WTC11 (cell line): ENCODE results near the gene SPATA17.

ENCODE experiments used
- CREB1 ChIP-seq: sonication (generic); formaldehyde crosslinking; IDR thresholded peaks from 2 replicates; pipeline ENCODE4 v1.8.0; 2023; ENCODE audit warnings: mild to moderate bottlenecking, missing genetic modification reagents
- CTCF ChIP-seq: fragments of 200-600 bp; IDR thresholded peaks from 2 replicates; pipeline ENCODE4 v1.8.0; 2022; ENCODE audit warnings: antibody characterized with exemption
- GTF2I ChIP-seq: fragments of 250-450 bp; sonication (Bioruptor Pico); conservative IDR thresholded peaks from 2 replicates; pipeline ENCODE4 v1.4.0; 2021; ENCODE audit warnings: mild to moderate bottlenecking
- NR2C2 ChIP-seq: sonication (generic); formaldehyde crosslinking; IDR thresholded peaks from 2 replicates; pipeline ENCODE4 v1.8.0; 2022; ENCODE audit warnings: mild to moderate bottlenecking, missing genetic modification reagents
- TEAD4 ChIP-seq: sonication (generic); formaldehyde crosslinking; IDR thresholded peaks from 2 replicates; pipeline ENCODE4 v1.8.0; 2022; ENCODE audit warnings: mild to moderate bottlenecking, missing genetic modification reagents
- TF ChIP-seq, protein P1 (sequence below): sonication (generic); formaldehyde crosslinking; IDR thresholded peaks from 2 replicates; pipeline ENCODE4 v1.8.0; 2022; ENCODE audit warnings: mild to moderate bottlenecking, missing genetic modification reagents

GRCh38 chr1:217781056-217781455 lies 149.9 kb downstream of the SPATA17 start:
- no peak for TF ChIP-seq GTF2I (CRISPR knock-in tag)
- TF ChIP-seq CTCF = no peak
- TF ChIP-seq, protein P1, sequence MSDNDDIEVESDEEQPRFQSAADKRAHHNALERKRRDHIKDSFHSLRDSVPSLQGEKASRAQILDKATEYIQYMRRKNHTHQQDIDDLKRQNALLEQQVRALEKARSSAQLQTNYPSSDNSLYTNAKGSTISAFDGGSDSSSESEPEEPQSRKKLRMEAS (CRISPR knock-in tag) = no peak
- no peak for TF ChIP-seq NR2C2 (CRISPR knock-in tag)
- TF ChIP-seq TEAD4 (CRISPR knock-in tag) = no peak
- TF ChIP-seq CREB1 (CRISPR knock-in tag) = no peak
